Keratinocyte (primary cell): ENCODE measurements around the gene CD3E. TPM values are rescaled to one million over a fixed set of nuclear protein-coding genes. Genes with fewer than 3 reads are reported as not detected.

Source experiments
- DNase-seq: peaks from one replicate; pipeline ENCODE4 v3.0.0-alpha.2; 2011; ENCODE audit warnings: low read depth, missing footprints, low spot score
- FAIRE-seq: peaks from 2 replicates; lab custom pipeline; 2011; peaks lifted over from hg19 to GRCh38; lab: Jason Lieb, UNC
- H2AFZ ChIP-seq: 2 replicates; pipeline ENCODE4 v1.6.0; 2012; ENCODE audit warnings: low read length, control low read depth, inconsistent platforms; ENCODE audit not compliant: control insufficient read depth
- H3K27ac ChIP-seq: 2 replicates; pipeline ENCODE4 v1.5.1; 2011; ENCODE audit warnings: low read length; ENCODE audit not compliant: control insufficient read depth, insufficient read depth
- H3K27me3 ChIP-seq: 3 replicates; pipeline ENCODE4 v1.6.0; 2011; ENCODE audit warnings: low read length; ENCODE audit not compliant: control insufficient read depth, insufficient read depth; ENCODE audit errors: extremely low read depth
- H3K36me3 ChIP-seq, 2 experiments: 2 replicates in 1 of 2; 3 replicates in 1 of 2; pipeline ENCODE4 v1.5.1; 2011; ENCODE audit warnings: low read length in 2 of 2, mild to moderate bottlenecking in 1 of 2; ENCODE audit not compliant: control insufficient read depth in 2 of 2, insufficient read depth in 2 of 2; ENCODE audit errors: extremely low read depth in 1 of 2
- H3K4me1 ChIP-seq: 3 replicates; pipeline ENCODE4 v1.5.1; 2011; ENCODE audit warnings: low read length; ENCODE audit not compliant: control insufficient read depth, insufficient read depth; ENCODE audit errors: extremely low read depth
- H3K4me2 ChIP-seq: 3 replicates; pipeline ENCODE4 v1.6.0; 2011; ENCODE audit warnings: low read depth, low read length; ENCODE audit not compliant: control insufficient read depth, insufficient read depth; ENCODE audit errors: extremely low read depth
- H3K4me3 ChIP-seq, 3 experiments: fragments of 200-600 bp in 1 of 3; sonication (generic) in 1 of 3; 2 replicates in 2 of 3; 3 replicates in 1 of 3; pipeline ENCODE4 v1.5.1; 2011 to 2016; ENCODE audit warnings: low read length in 3 of 3, mild to moderate bottlenecking in 3 of 3, control low read depth in 2 of 3, inconsistent platforms in 1 of 3, low read depth in 1 of 3, mixed read lengths in 1 of 3, mixed run types in 1 of 3, moderate library complexity in 1 of 3; ENCODE audit not compliant: control insufficient read depth in 2 of 3, insufficient read depth in 2 of 3; ENCODE audit errors: extremely low read depth in 1 of 3
- H3K79me2 ChIP-seq: 2 replicates; pipeline ENCODE4 v1.6.0; 2012; ENCODE audit warnings: low read length; ENCODE audit not compliant: control insufficient read depth, insufficient read depth
- H3K9ac ChIP-seq: 3 replicates; pipeline ENCODE4 v1.6.0; 2011; ENCODE audit warnings: low read length; ENCODE audit not compliant: control insufficient read depth, insufficient read depth; ENCODE audit errors: extremely low read depth
- H3K9me1 ChIP-seq: 3 replicates; pipeline ENCODE4 v1.6.0; 2011; ENCODE audit warnings: low read length; ENCODE audit not compliant: control insufficient read depth, insufficient read depth; ENCODE audit errors: extremely low read depth
- H3K9me3 ChIP-seq: 2 replicates; pipeline ENCODE4 v1.5.1; 2012; ENCODE audit warnings: low read depth, low read length; ENCODE audit not compliant: control insufficient read depth
- H4K20me1 ChIP-seq: 3 replicates; pipeline ENCODE4 v1.6.0; 2011; ENCODE audit warnings: low read length; ENCODE audit not compliant: control insufficient read depth, insufficient read depth; ENCODE audit errors: extremely low read depth
- EZH2 ChIP-seq: IDR thresholded peaks from one replicate; pipeline ENCODE4 v1.6.1; 2012; ENCODE audit warnings: inconsistent platforms, mild to moderate bottlenecking, low read length, moderate library complexity
- dilution Hi-C: fragments of 300-500 bp; cut with MboI; formaldehyde crosslinking; loops from one replicate; pipeline ENCODE4 v1.7.0; 2020; ENCODE audit warnings: low sequenced_read_pairs; ENCODE audit not compliant: extremely low pct_ligation_motif_present
- polyA plus RNA-seq, 5 experiments: library from polyadenylated mRNA; depleted of rRNA in 3 of 5; stranded (reverse) in 3 of 5; stranded (forward) in 1 of 5; unstranded in 1 of 5; fragments of >200 nt; gene quantifications; 1 replicate in 1 of 5; 2 replicates in 3 of 5; 3 replicates in 1 of 5; pipeline versions ENCODE4 v1.2.1 to v1.2.3, GENCODE V29; 2011 to 2012; ENCODE audit warnings: missing spikeins in 2 of 5, low read depth in 1 of 5, low replicate concordance in 1 of 5
- TF ChIP-seq, protein P1 (sequence below), 3 experiments: IDR thresholded peaks in 1 of 3; conservative IDR thresholded peaks in 1 of 3; optimal IDR thresholded peaks in 1 of 3; 2 replicates in 2 of 3; 3 replicates in 1 of 3; pipeline versions ENCODE3 to v1.5.1; 2011; ENCODE audit warnings: low read length in 3 of 3, mild to moderate bottlenecking in 3 of 3, moderate library complexity in 2 of 3, control low read depth in 1 of 3, inconsistent platforms in 1 of 3; ENCODE audit not compliant: insufficient read depth in 2 of 3; ENCODE audit errors: extremely low read depth in 1 of 3

Gene CD3E
- polyA plus RNA-seq, 1 donor (not counting 4 experiments of a cell fraction or from before 2014, with no cell fraction given): not detected

DNA sequence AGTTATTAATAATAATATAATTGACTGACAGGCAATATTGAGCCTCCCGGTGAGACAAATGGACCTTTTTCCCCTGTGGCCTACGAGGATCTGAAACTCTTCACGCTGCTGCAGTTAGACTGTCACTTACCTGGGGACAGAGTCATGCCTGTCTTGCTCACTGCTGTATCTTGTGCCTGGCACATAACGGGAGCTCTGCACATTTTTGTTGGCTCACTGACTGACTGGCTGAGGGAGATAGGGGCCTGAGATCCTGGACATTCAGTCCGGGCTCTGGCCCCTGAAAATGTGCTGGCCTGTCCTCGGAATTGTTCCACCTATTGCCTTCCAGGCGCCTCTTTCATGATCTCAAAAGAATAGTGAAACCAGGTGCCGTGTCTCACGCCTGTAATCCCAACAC, 38.7 kb downstream of the CD3E start:
- Histone ChIP-seq H3K27ac (no peak overlapping the region), H4K20me1 (no peaks in the 10 kb centered on the region), H3K9ac (no peak overlapping the region), H3K36me3 (no peaks in the 10 kb centered on the region), H3K4me1 (peaks cover 7% of the 10 kb centered on the region), H2AFZ (no peak overlapping the region), H3K27me3 (peaks cover 9% of the 10 kb centered on the region), H3K9me1 (no peaks in the 10 kb centered on the region), H3K4me3 (no peak overlapping the region), H3K4me2 (no peak overlapping the region), H3K79me2 (no peaks in the 10 kb centered on the region), H3K9me3 (no peaks in the 10 kb centered on the region)
- TF ChIP-seq, protein P1, sequence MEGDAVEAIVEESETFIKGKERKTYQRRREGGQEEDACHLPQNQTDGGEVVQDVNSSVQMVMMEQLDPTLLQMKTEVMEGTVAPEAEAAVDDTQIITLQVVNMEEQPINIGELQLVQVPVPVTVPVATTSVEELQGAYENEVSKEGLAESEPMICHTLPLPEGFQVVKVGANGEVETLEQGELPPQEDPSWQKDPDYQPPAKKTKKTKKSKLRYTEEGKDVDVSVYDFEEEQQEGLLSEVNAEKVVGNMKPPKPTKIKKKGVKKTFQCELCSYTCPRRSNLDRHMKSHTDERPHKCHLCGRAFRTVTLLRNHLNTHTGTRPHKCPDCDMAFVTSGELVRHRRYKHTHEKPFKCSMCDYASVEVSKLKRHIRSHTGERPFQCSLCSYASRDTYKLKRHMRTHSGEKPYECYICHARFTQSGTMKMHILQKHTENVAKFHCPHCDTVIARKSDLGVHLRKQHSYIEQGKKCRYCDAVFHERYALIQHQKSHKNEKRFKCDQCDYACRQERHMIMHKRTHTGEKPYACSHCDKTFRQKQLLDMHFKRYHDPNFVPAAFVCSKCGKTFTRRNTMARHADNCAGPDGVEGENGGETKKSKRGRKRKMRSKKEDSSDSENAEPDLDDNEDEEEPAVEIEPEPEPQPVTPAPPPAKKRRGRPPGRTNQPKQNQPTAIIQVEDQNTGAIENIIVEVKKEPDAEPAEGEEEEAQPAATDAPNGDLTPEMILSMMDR (optimal IDR thresholded peaks at IDR 0.05 in 1 of 3, IDR thresholded peaks at IDR 0.05 in 1 of 3, conservative IDR thresholded peaks at IDR 0.05 in 1 of 3; ENCODE audit: extremely low read depth in 1 of 3, insufficient read depth in 2 of 3, low read length in 3 of 3): no peak
- no peak for TF ChIP-seq EZH2
- FAIRE-seq (no peak), DNase-seq (no peak)
- dilution Hi-C loops: no loop called here

DNA sequence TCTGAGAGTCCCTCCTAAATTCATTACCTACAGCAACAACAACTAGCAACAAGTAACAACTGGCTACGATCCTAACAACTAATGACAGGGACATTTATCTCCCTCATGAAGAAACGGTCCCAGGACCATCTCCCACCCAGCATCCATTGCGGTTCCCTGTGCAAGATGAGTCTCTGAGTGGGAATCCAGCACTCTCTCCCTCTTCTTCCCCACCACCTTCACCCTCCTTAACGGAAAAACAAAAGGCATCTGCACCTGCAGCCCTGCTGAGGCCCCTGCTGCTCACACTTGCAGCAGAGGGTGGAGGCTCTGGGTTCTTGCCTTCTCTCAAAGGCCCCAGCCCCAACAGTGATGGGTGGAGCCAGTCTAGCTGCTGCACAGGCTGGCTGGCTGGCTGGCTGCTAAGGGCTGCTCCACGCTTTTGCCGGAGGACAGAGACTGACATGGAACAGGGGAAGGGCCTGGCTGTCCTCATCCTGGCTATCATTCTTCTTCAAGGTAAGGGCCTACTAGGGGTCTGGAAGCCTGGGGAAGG, 39.5 kb downstream of the CD3E start, which contains the start of gene CD3G:
CD3G (plus strand) TSS at position 364 of the 535 bp plus-strand sequence; CDS start at position 444, 80 bp downstream.
- Histone ChIP-seq H4K20me1 (no peaks in the 10 kb centered on the region), H2AFZ (no peak within 1 kb of the TSS), H3K9me3 (no peaks in the 10 kb centered on the region), H3K9ac (no peak within 1 kb of the TSS), H3K4me2 (no peak within 1 kb of the TSS), H3K4me3 (no peak within 1 kb of the TSS), H3K27me3 (peaks cover 13% of the 10 kb centered on the region), H3K27ac (no peak within 1 kb of the TSS), H3K36me3 (no peaks in the 10 kb centered on the region), H3K79me2 (no peaks in the 10 kb centered on the region), H3K9me1 (no peaks in the 10 kb centered on the region), H3K4me1 (peaks cover under 1% of the 10 kb centered on the region)
- no peak for FAIRE-seq
- dilution Hi-C loops: no loop called here
- TF ChIP-seq, protein P1 (optimal IDR thresholded peaks at IDR 0.05 in 1 of 3, IDR thresholded peaks at IDR 0.05 in 1 of 3, conservative IDR thresholded peaks at IDR 0.05 in 1 of 3; ENCODE audit: extremely low read depth in 1 of 3, insufficient read depth in 2 of 3, low read length in 3 of 3): no peak
- no peak for TF ChIP-seq EZH2
- DNase-seq: no peak
